Measurements from ENCODE around the gene SEC22A.

SEC22A gene

DNA sequence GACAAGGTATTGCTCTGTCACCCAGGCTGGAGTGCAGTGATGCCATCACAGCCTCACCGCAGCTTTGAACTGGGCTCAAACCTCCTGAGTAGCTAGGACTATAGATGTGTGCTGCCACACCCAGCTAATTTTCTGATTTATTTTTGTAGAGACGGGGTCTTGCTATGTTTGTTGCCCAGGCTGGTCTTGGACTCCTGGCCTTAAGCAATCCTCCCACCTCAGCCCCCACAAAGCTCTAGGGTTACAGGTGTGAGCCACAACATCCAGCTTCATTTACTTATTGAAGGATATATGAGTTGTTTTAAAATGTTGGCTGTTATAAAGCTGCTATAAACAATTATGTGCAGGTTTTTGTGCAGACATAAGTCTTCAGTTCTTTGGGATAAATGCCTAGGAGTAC, 62.2 kb downstream of the SEC22A start:
- no peak for DNase-seq (ENCODE audit: low read depth in 2 of 2)

GRCh38 chr3:123267821-123268220, 66.1 kb downstream of the SEC22A start:
- DNase-seq (ENCODE audit: low read depth in 2 of 2), result no peak

DNA sequence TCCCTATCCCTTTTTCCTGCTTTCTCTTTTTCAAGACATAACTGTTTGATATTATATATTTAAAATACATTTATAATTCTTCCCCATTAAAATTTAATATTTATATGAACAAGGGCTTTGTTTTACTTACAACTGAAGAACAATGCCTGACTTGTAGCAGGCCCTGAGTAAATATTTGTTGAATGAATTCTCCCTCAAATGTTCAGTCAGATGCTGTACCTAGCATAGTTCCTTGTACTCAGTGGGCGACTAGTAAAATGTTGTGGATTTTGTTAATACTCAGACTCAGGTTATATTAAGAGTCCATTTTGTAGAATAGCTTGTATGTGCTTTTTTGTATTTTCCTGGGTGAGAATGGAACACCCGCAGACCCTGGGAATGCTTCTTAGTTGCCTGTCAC, 69.1 kb downstream of the SEC22A start:
- DNase-seq (ENCODE audit: low read depth in 2 of 2), result no peak

- no peak for DNase-seq (ENCODE audit: low read depth in 2 of 2)
Measured at GRCh38 chr3:123271466-123272159, 69.9 kb downstream of the SEC22A start.

DNA sequence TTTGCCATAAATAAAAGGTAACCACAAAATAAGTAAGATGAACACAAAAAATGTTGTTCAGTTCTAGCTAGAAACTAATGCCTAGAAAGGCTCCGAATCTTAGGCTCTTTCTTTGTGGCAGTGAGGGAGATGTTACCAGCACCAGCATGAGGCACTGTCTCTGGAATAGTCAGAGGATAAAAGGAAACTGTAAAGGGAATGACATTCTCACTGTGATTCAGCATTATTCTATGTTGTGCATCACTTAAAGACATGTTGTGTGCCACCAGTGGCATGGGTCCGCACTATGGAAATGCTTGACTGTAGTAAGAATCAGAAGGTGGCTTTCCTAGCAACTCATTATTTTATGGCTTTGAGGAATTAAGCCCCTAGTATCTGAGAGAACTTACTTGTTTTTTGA, 70.8 kb downstream of the SEC22A start:
- DNase-seq (ENCODE audit: low read depth in 2 of 2), result no peak

GRCh38 chr3:123275691-123276090, 73.9 kb downstream of the SEC22A start:
- no peak for DNase-seq (ENCODE audit: low read depth in 2 of 2)

DNA sequence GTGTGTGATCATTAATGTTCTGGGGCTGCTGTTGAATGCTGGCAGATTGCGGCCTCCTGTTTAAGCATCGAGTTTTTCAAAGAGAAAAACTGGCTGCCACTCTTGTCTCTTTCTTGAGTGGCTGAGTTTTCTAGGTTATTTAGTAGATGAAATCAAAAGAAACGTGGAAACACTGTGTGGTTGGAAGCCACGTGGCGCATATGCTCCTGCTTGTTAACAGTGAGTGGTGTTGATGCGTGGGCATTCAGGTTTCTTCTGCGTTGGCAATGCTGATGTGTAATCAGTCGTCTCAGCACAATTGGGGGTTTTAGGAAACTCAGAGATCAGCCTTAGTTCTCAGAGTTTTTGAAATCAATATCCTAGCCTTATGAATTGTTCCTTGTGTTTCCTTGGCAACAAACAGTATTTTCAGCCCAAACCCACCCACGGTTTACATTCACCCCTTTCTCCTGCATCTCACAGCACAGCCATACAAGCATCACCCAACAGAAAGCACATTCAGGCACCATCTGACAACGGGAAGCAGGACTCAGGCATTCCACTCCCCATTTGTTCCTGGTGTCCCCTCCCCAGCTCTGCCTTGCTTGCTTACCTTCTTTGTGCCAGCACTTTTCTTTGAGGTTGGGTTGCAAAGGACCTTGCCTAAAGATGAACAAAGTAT, 74.7 kb downstream of the SEC22A start:
- DNase-seq (ENCODE audit: low read depth in 2 of 2), result no peak

GRCh38 chr3:123277106-123277505, 75.4 kb downstream of the SEC22A start:
- DNase-seq (ENCODE audit: low read depth in 2 of 2), result no peak

DNA sequence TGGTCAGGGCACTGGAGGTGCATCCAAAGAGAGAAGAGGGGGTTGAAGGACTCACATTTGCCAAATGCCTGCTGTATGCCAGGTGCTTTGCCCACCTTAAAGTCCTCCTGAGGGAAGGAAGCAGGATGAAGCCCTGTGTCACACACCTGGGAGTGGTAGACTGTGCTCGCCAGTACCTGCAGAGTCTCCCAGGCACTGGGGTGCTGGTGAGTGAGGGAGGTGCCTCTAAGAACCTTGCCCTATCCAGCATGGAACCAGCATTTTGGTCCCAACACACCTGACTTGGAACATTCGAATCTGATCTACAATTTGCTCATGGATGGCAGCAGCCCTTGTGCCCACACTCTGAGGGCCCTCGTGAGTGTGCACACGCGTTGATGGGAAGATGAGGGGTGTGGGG, 76.7 kb downstream of the SEC22A start:
- DNase-seq (ENCODE audit: low read depth in 2 of 2), result no peak

GRCh38 chr3:123279121-123279520, 77.4 kb downstream of the SEC22A start:
- DNase-seq (ENCODE audit: low read depth in 2 of 2), result no peak

GRCh38 chr3:123281406-123281805, 79.7 kb downstream of the SEC22A start:
- no peak for DNase-seq (ENCODE audit: low read depth in 2 of 2)

DNA sequence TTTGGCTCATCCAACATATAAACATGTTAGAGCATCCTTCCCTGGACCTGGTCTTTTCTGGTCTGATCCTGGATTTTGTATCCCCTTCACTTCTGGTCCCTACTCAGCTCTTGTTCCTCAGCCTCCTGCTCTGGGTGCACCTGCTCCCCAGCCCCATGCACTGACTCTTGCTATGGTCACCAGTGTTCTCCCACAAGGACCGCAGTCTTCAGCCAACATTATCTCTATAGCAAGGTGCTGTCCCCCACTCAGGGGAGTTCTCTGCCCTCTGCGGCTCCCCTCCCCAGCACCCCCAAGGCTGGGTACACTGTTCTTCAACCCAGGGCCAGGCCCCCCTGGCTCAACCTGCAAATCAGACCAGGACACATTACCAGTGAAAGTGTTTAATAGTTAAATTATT, 80.2 kb downstream of the SEC22A start:
- DNase-seq (ENCODE audit: low read depth in 2 of 2), result no peak

- no peak for DNase-seq (ENCODE audit: low read depth in 2 of 2)
Measured at GRCh38 chr3:123282461-123282860, 80.7 kb downstream of the SEC22A start.

DNA sequence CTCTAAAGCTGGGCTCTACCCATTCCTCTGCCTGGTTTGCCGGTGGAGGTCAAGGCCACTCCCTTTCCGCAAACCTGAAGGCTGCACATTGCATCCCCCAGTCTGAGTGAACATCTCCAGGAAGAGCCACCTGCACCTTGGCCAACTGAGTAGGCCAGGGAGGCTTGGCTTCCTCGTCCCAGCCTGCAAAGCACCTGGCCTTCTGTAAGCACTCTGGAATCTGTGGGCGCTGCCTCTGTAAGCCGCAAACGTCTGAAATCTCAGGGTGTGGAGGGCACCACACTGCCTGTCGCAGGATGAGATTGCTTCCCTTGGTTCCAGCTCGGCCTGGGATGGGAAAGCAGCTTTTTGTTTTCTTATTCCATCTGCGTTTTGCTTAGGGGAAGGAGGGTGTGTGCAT, 81.3 kb downstream of the SEC22A start:
- DNase-seq (ENCODE audit: low read depth in 2 of 2), result no peak

GRCh38 chr3:123283657-123284398, 82.1 kb downstream of the SEC22A start:
- no peak for DNase-seq (ENCODE audit: low read depth in 2 of 2)

- no peak for DNase-seq (ENCODE audit: low read depth in 2 of 2)
Measured at GRCh38 chr3:123284399-123285010, 82.8 kb downstream of the SEC22A start.

- DNase-seq (ENCODE audit: low read depth in 2 of 2), result no peak
Measured at GRCh38 chr3:123285066-123285465, 83.3 kb downstream of the SEC22A start.

- no peak for DNase-seq (ENCODE audit: low read depth in 2 of 2)
Measured at GRCh38 chr3:123285479-123285878, 83.7 kb downstream of the SEC22A start.

DNA sequence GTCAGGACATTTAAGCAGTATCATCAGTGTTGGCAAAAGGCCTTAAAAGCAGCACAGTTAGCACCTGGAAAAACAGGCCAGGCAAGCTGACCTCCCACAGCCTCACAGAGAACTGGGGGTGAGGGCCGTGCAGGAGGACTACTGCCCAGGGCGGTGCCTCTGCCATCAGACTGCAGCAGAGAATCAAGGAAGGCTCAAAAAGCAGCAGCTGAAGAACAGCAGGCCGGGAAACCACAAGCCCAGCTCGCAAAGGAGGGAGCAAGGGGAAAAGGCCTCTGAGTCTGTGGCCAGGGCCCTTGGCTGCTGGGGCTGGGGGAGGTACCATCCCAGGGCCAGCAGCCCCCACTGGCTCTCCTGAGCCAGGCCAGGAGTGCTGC, 84.2 kb downstream of the SEC22A start:
- no peak for DNase-seq (ENCODE audit: low read depth in 2 of 2)

DNA sequence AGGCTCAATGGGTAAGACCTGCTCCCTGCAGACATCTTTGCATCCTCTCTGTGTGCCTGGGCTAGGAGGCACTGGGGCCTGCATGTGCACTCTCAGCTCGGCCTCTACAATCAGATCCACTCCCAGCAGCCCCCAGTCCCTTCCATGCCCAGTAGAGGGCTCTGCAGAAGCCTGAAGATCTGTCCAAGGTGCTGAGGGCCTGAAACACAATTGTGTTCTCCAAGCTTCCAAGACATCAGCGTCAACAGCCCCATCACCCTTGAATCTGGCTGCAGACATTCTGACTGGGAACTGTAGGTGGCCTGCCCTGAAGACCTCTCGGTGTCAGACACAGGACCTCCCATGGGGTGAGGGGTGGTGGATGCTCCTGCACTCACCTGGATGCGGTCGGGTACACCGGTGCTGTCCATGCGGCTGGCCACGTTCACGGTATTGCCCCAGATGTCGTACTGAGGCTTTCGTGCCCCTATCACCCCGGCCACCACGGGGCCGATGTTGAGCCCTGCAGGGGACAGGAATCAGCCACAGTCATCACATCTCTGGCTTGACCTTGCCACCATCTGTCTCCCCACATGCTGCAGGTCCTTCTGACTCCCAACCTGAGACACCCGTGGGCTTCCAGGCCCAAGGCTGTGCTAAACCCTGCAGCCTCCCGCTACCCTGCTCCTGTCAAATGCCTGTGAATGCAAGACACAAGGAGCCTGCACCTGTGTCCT, 84.7 kb downstream of the SEC22A start:
- DNase-seq (ENCODE audit: low read depth in 2 of 2), result no peak

- DNase-seq (ENCODE audit: low read depth in 2 of 2), result no peak
Measured at GRCh38 chr3:123287051-123287961, 85.6 kb downstream of the SEC22A start.
